ENCODE results near the gene ADSL. TPM values are rescaled to one million over a fixed set of nuclear protein-coding genes. Genes with fewer than 3 reads are reported as not detected.

Gene ADSL
- total RNA-seq, 1 donor from 2014 or later: 156 TPM

GRCh38 chr22:40385036-40385782 lies 38.9 kb downstream of the ADSL start:
- Mint-ChIP-seq H3K27me3 (ENCODE audit: insufficient read depth) (no peaks in the 10 kb centered on the region), H3K4me3 (peak overlapping the region; percentile 72), H3K4me1 (ENCODE audit: low read depth) (peaks cover 40% of the 10 kb centered on the region), H3K36me3 (ENCODE audit: low read depth) (peaks cover 18% of the 10 kb centered on the region), H3K9me3 (no peaks in the 10 kb centered on the region), H3K27ac (peak overlapping the region; percentile 91)
- intact Hi-C loops (cut with micrococcal nuclease): loop anchor here (2.0 kb wide), 1 partner anchor 16 kb away; no protein-coding TSS in a partner anchor
- peak; percentile 17 for DNase-seq (ENCODE audit: low spot score)

GRCh38 chr22:40387746-40388145 lies 41.4 kb downstream of the ADSL start:
- DNase-seq (ENCODE audit: low spot score): no peak
- no peaks in the 10 kb centered on the region for H3K9me3 Mint-ChIP-seq
- no peak overlapping the region for H3K27ac Mint-ChIP-seq
- no peak overlapping the region for H3K4me3 Mint-ChIP-seq
- H3K27me3 Mint-ChIP-seq (ENCODE audit: insufficient read depth): peaks cover 2% of the 10 kb centered on the region
- H3K4me1 Mint-ChIP-seq (ENCODE audit: low read depth): peaks cover 40% of the 10 kb centered on the region
- intact Hi-C loops (cut with micrococcal nuclease): no loop called here
- peaks cover 25% of the 10 kb centered on the region for H3K36me3 Mint-ChIP-seq (ENCODE audit: low read depth)

GRCh38 chr22:40388231-40388630 lies 41.9 kb downstream of the ADSL start:
- H3K4me3 Mint-ChIP-seq: no peak overlapping the region
- intact Hi-C loops (cut with micrococcal nuclease): no loop called here
- H3K27ac Mint-ChIP-seq: no peak overlapping the region
- peaks cover 39% of the 10 kb centered on the region for H3K4me1 Mint-ChIP-seq (ENCODE audit: low read depth)
- H3K36me3 Mint-ChIP-seq (ENCODE audit: low read depth): peaks cover 25% of the 10 kb centered on the region
- no peak for DNase-seq (ENCODE audit: low spot score)
- H3K27me3 Mint-ChIP-seq (ENCODE audit: insufficient read depth): peaks cover 2% of the 10 kb centered on the region
- no peaks in the 10 kb centered on the region for H3K9me3 Mint-ChIP-seq

- H3K27ac Mint-ChIP-seq: no peak overlapping the region
- H3K36me3 Mint-ChIP-seq (ENCODE audit: low read depth): peaks cover 29% of the 10 kb centered on the region
- no peak for DNase-seq (ENCODE audit: low spot score)
- peaks cover 2% of the 10 kb centered on the region for H3K27me3 Mint-ChIP-seq (ENCODE audit: insufficient read depth)
- peaks cover 16% of the 10 kb centered on the region for H3K4me1 Mint-ChIP-seq (ENCODE audit: low read depth)
- no peaks in the 10 kb centered on the region for H3K9me3 Mint-ChIP-seq
- intact Hi-C loops (cut with micrococcal nuclease): no loop called here
- no peak overlapping the region for H3K4me3 Mint-ChIP-seq
Measured at GRCh38 chr22:40391417-40391816, 45.1 kb downstream of the ADSL start.

GRCh38 chr22:40392618-40393017 lies 46.3 kb downstream of the ADSL start:
- no peak for DNase-seq (ENCODE audit: low spot score)
- Mint-ChIP-seq H3K4me3 (no peak overlapping the region), H3K27ac (no peak overlapping the region), H3K9me3 (no peaks in the 10 kb centered on the region), H3K27me3 (ENCODE audit: insufficient read depth) (peaks cover 2% of the 10 kb centered on the region), H3K36me3 (ENCODE audit: low read depth) (peaks cover 30% of the 10 kb centered on the region), H3K4me1 (ENCODE audit: low read depth) (peaks cover 11% of the 10 kb centered on the region)
- intact Hi-C loops (cut with micrococcal nuclease): no loop called here

- Mint-ChIP-seq H3K4me1 (ENCODE audit: low read depth) (peaks cover 3% of the 10 kb centered on the region), H3K27ac (no peak overlapping the region), H3K9me3 (no peaks in the 10 kb centered on the region), H3K27me3 (ENCODE audit: insufficient read depth) (peaks cover 2% of the 10 kb centered on the region), H3K4me3 (no peak overlapping the region), H3K36me3 (ENCODE audit: low read depth) (peaks cover 18% of the 10 kb centered on the region)
- intact Hi-C loops (cut with micrococcal nuclease): no loop called here
- no peak for DNase-seq (ENCODE audit: low spot score)
Measured at GRCh38 chr22:40394607-40395006, 48.3 kb downstream of the ADSL start.

- H3K27me3 Mint-ChIP-seq (ENCODE audit: insufficient read depth): no peaks in the 10 kb centered on the region
- H3K4me3 Mint-ChIP-seq: no peak overlapping the region
- H3K27ac Mint-ChIP-seq: peak overlapping the region; percentile 21
- H3K4me1 Mint-ChIP-seq (ENCODE audit: low read depth): peaks cover 13% of the 10 kb centered on the region
- intact Hi-C loops (cut with micrococcal nuclease): no loop called here
- H3K36me3 Mint-ChIP-seq (ENCODE audit: low read depth): peaks cover 14% of the 10 kb centered on the region
- no peak for DNase-seq (ENCODE audit: low spot score)
- H3K9me3 Mint-ChIP-seq: no peaks in the 10 kb centered on the region
Measured at GRCh38 chr22:40395607-40396006, 49.3 kb downstream of the ADSL start.

- no peak for DNase-seq (ENCODE audit: low spot score)
- H3K9me3 Mint-ChIP-seq: no peaks in the 10 kb centered on the region
- peaks cover 26% of the 10 kb centered on the region for H3K4me1 Mint-ChIP-seq (ENCODE audit: low read depth)
- no peak overlapping the region for H3K4me3 Mint-ChIP-seq
- no peak overlapping the region for H3K27ac Mint-ChIP-seq
- peaks cover 17% of the 10 kb centered on the region for H3K36me3 Mint-ChIP-seq (ENCODE audit: low read depth)
- no peaks in the 10 kb centered on the region for H3K27me3 Mint-ChIP-seq (ENCODE audit: insufficient read depth)
- intact Hi-C loops (cut with micrococcal nuclease): no loop called here
Measured at GRCh38 chr22:40396882-40397281, 50.6 kb downstream of the ADSL start.

- no peak for DNase-seq (ENCODE audit: low spot score)
- Mint-ChIP-seq H3K4me3 (no peak overlapping the region), H3K4me1 (ENCODE audit: low read depth) (peaks cover 31% of the 10 kb centered on the region), H3K9me3 (no peaks in the 10 kb centered on the region), H3K27me3 (ENCODE audit: insufficient read depth) (no peaks in the 10 kb centered on the region), H3K36me3 (ENCODE audit: low read depth) (peaks cover 22% of the 10 kb centered on the region), H3K27ac (no peak overlapping the region)
- intact Hi-C loops (cut with micrococcal nuclease): no loop called here
Measured at GRCh38 chr22:40397396-40397795, 51.1 kb downstream of the ADSL start.

- H3K27me3 Mint-ChIP-seq (ENCODE audit: insufficient read depth): no peaks in the 10 kb centered on the region
- H3K4me3 Mint-ChIP-seq: no peak overlapping the region
- peak overlapping the region; percentile 52 for H3K27ac Mint-ChIP-seq
- peaks cover 35% of the 10 kb centered on the region for H3K36me3 Mint-ChIP-seq (ENCODE audit: low read depth)
- H3K4me1 Mint-ChIP-seq (ENCODE audit: low read depth): peaks cover 36% of the 10 kb centered on the region
- intact Hi-C loops (cut with micrococcal nuclease): loop anchor here (2.0 kb wide), 2 partner anchors 15 to 29 kb away; partner anchors contain the start of gene SGSM3
- no peak for DNase-seq (ENCODE audit: low spot score)
- H3K9me3 Mint-ChIP-seq: no peaks in the 10 kb centered on the region
Measured at GRCh38 chr22:40399621-40400020, 53.3 kb downstream of the ADSL start.

GRCh38 chr22:40400159-40400558 lies 53.9 kb downstream of the ADSL start:
- no peaks in the 10 kb centered on the region for H3K9me3 Mint-ChIP-seq
- peaks cover 36% of the 10 kb centered on the region for H3K4me1 Mint-ChIP-seq (ENCODE audit: low read depth)
- no peaks in the 10 kb centered on the region for H3K27me3 Mint-ChIP-seq (ENCODE audit: insufficient read depth)
- DNase-seq (ENCODE audit: low spot score): peak; percentile 43
- H3K36me3 Mint-ChIP-seq (ENCODE audit: low read depth): peaks cover 35% of the 10 kb centered on the region
- H3K4me3 Mint-ChIP-seq: peak overlapping the region; percentile 54
- intact Hi-C loops (cut with micrococcal nuclease): loop anchor here (2.0 kb wide), 2 partner anchors 15 to 29 kb away; partner anchors contain the start of gene SGSM3
- H3K27ac Mint-ChIP-seq: peak overlapping the region; percentile 71

- intact Hi-C loops (cut with micrococcal nuclease): loop anchor here (2.0 kb wide), 2 partner anchors 17 to 31 kb away; partner anchors contain the start of gene SGSM3
- H3K4me1 Mint-ChIP-seq (ENCODE audit: low read depth): peaks cover 36% of the 10 kb centered on the region
- peak overlapping the region; percentile 59 for H3K4me3 Mint-ChIP-seq
- peak overlapping the region; percentile 69 for H3K27ac Mint-ChIP-seq
- H3K27me3 Mint-ChIP-seq (ENCODE audit: insufficient read depth): no peaks in the 10 kb centered on the region
- peaks cover 31% of the 10 kb centered on the region for H3K36me3 Mint-ChIP-seq (ENCODE audit: low read depth)
- DNase-seq (ENCODE audit: low spot score): peak; percentile 40
- no peaks in the 10 kb centered on the region for H3K9me3 Mint-ChIP-seq
Measured at GRCh38 chr22:40401532-40401931, 55.2 kb downstream of the ADSL start.

- no peak for DNase-seq (ENCODE audit: low spot score)
- H3K27me3 Mint-ChIP-seq (ENCODE audit: insufficient read depth): no peaks in the 10 kb centered on the region
- H3K36me3 Mint-ChIP-seq (ENCODE audit: low read depth): peaks cover 29% of the 10 kb centered on the region
- no peaks in the 10 kb centered on the region for H3K9me3 Mint-ChIP-seq
- peak overlapping the region; percentile 69 for H3K27ac Mint-ChIP-seq
- intact Hi-C loops (cut with micrococcal nuclease): loop anchor here (2.0 kb wide), 2 partner anchors 17 to 31 kb away; partner anchors contain the start of gene SGSM3
- peaks cover 36% of the 10 kb centered on the region for H3K4me1 Mint-ChIP-seq (ENCODE audit: low read depth)
- H3K4me3 Mint-ChIP-seq: peak overlapping the region; percentile 59
Measured at GRCh38 chr22:40401981-40402406, 55.7 kb downstream of the ADSL start.

All from activated T-helper 1 cell treated with anti-CD3 and anti-CD28 coated beads, Interleukin-12 subunit alpha, Interleukin-12 subunit beta, Interleukin-2, Interleukin-4 antibody, amounts not matched to agents 30 ng/mL and 10 ng/mL and 1 ng/mL, durations not matched to agents 14 hours and 24 hours and 36 hours (primary cell).